IPS-20b (cell line): ENCODE data around the gene CAD.
"Not testable (repeated sequence)": the region's sequence is repeated elsewhere in the genome, so short reads cannot be mapped to it uniquely, and the experiment has no call there.

ENCODE experiments used
- H3K27ac ChIP-seq: one replicate; pipeline ENCODE4 v1.5.1; 2013; ENCODE audit warnings: low read length
- H3K27me3 ChIP-seq: 2 replicates; pipeline ENCODE4 v1.6.1; 2013; ENCODE audit warnings: mild to moderate bottlenecking, low read length, inconsistent platforms; ENCODE audit not compliant: insufficient read depth
- H3K36me3 ChIP-seq: 2 replicates; pipeline ENCODE4 v1.6.1; 2013; ENCODE audit warnings: low read depth, mild to moderate bottlenecking, inconsistent platforms, low read length, moderate library complexity; ENCODE audit not compliant: insufficient read depth
- H3K4me1 ChIP-seq: 2 replicates; pipeline ENCODE4 v1.6.1; 2013; ENCODE audit warnings: mild to moderate bottlenecking, control low read depth, inconsistent platforms, low read length, moderate library complexity; ENCODE audit not compliant: insufficient read depth
- H3K4me3 ChIP-seq: 2 replicates; pipeline ENCODE4 v1.5.1; 2013; ENCODE audit warnings: mild to moderate bottlenecking, low read length, inconsistent platforms
- H3K9ac ChIP-seq: 2 replicates; pipeline ENCODE4 v1.6.1; 2013; ENCODE audit warnings: low read depth, mild to moderate bottlenecking, inconsistent platforms, low read length, moderate library complexity
- H3K9me3 ChIP-seq: 2 replicates; pipeline ENCODE4 v1.6.1; 2013; ENCODE audit warnings: mild to moderate bottlenecking, low read depth, low read length, inconsistent platforms; ENCODE audit not compliant: insufficient read depth

Gene CAD

GRCh38 chr2:27217173-27218121 lies at the start of gene CAD:
CAD (plus strand) TSS chr2:27217369; CDS start chr2:27217552, 183 bp downstream.
- no peaks in the 10 kb centered on the region for H3K9me3 ChIP-seq
- H3K4me3 ChIP-seq: peak within 1 kb of the TSS; percentile 74
- peaks cover 3% of the 10 kb centered on the region; the same call in 1 of the 2 replicates for H3K4me1 ChIP-seq
- H3K27me3 ChIP-seq: no peaks in the 10 kb centered on the region
- peak within 1 kb of the TSS; percentile 93 for H3K27ac ChIP-seq
- H3K36me3 ChIP-seq: peaks cover 70% of the 10 kb centered on the region
- peak within 1 kb of the TSS; percentile 88 for H3K9ac ChIP-seq

GRCh38 chr2:27170581-27171337 lies 46.4 kb upstream of the CAD start:
- Histone ChIP-seq H3K4me1 (no peaks in the 10 kb centered on the region; the same call in 1 of the 2 replicates), H3K27me3 (peaks cover 18% of the 10 kb centered on the region), H3K36me3 (no peaks in the 10 kb centered on the region), H3K4me3 (no peak overlapping the region), H3K27ac (no peak overlapping the region), H3K9me3 (no peaks in the 10 kb centered on the region), H3K9ac (no peak overlapping the region)

GRCh38 chr2:27171351-27171848 lies 45.8 kb upstream of the CAD start:
- no peak overlapping the region for H3K9ac ChIP-seq
- H3K4me1 ChIP-seq: no peaks in the 10 kb centered on the region
- H3K36me3 ChIP-seq: no peaks in the 10 kb centered on the region
- peaks cover 18% of the 10 kb centered on the region for H3K27me3 ChIP-seq
- no peak overlapping the region for H3K4me3 ChIP-seq
- H3K27ac ChIP-seq: no peak overlapping the region
- H3K9me3 ChIP-seq: no peaks in the 10 kb centered on the region

- peaks cover 18% of the 10 kb centered on the region for H3K27me3 ChIP-seq
Measured at GRCh38 chr2:27174638-27175037, 42.5 kb upstream of the CAD start.

GRCh38 chr2:27175330-27175729 lies 41.8 kb upstream of the CAD start:
- peaks cover 14% of the 10 kb centered on the region for H3K27me3 ChIP-seq
- no peaks in the 10 kb centered on the region for H3K36me3 ChIP-seq
- no peaks in the 10 kb centered on the region for H3K9me3 ChIP-seq
- H3K4me1 ChIP-seq: no peaks in the 10 kb centered on the region
- no peak overlapping the region for H3K27ac ChIP-seq
- H3K9ac ChIP-seq: no peak overlapping the region
- no peak overlapping the region for H3K4me3 ChIP-seq

More at GRCh38 chr2:27174638-27175037, 42.5 kb upstream of the CAD start:
- H3K9ac ChIP-seq: no peak overlapping the region
- no peaks in the 10 kb centered on the region for H3K9me3 ChIP-seq
- no peaks in the 10 kb centered on the region for H3K36me3 ChIP-seq
- no peaks in the 10 kb centered on the region for H3K4me1 ChIP-seq
- no peak overlapping the region for H3K4me3 ChIP-seq
- no peak overlapping the region for H3K27ac ChIP-seq

- H3K9me3 ChIP-seq, H3K4me1 ChIP-seq, H3K4me3 ChIP-seq, H3K27me3 ChIP-seq, H3K36me3 ChIP-seq, H3K27ac ChIP-seq, H3K9ac ChIP-seq: not testable (repeated sequence)
Measured at GRCh38 chr2:27175781-27176180, 41.4 kb upstream of the CAD start.

GRCh38 chr2:27177441-27178351 lies 39.5 kb upstream of the CAD start:
- 0 out of 2 replicates have a peak, but pooled peaks cover 5% of the 10 kb centered on the region for H3K27me3 ChIP-seq
- no peak overlapping the region for H3K27ac ChIP-seq
- H3K9ac ChIP-seq: no peak overlapping the region
- no peaks in the 10 kb centered on the region for H3K9me3 ChIP-seq
- H3K36me3 ChIP-seq: no peaks in the 10 kb centered on the region
- H3K4me1 ChIP-seq: no peaks in the 10 kb centered on the region
- no peak overlapping the region for H3K4me3 ChIP-seq

- no peak overlapping the region for H3K9ac ChIP-seq
- 0 out of 2 replicates have a peak, but pooled peaks cover 5% of the 10 kb centered on the region for H3K27me3 ChIP-seq
- no peaks in the 10 kb centered on the region for H3K4me1 ChIP-seq
- no peaks in the 10 kb centered on the region for H3K36me3 ChIP-seq
- H3K27ac ChIP-seq: no peak overlapping the region
- no peaks in the 10 kb centered on the region for H3K9me3 ChIP-seq
- H3K4me3 ChIP-seq: no peak overlapping the region
Measured at GRCh38 chr2:27178469-27178868, 38.7 kb upstream of the CAD start.

- Histone ChIP-seq H3K4me3 (no peak overlapping the region), H3K27me3 (no peaks in the 10 kb centered on the region), H3K9ac (no peak overlapping the region), H3K9me3 (no peaks in the 10 kb centered on the region), H3K27ac (no peak overlapping the region), H3K36me3 (no peaks in the 10 kb centered on the region), H3K4me1 (no peaks in the 10 kb centered on the region)
Measured at GRCh38 chr2:27179344-27180000, 37.7 kb upstream of the CAD start.

GRCh38 chr2:27182346-27182745 lies 34.8 kb upstream of the CAD start:
- Histone ChIP-seq H3K36me3 (no peaks in the 10 kb centered on the region), H3K27ac (no peak overlapping the region), H3K4me3 (no peak overlapping the region), H3K4me1 (no peaks in the 10 kb centered on the region), H3K9me3 (no peaks in the 10 kb centered on the region), H3K9ac (no peak overlapping the region), H3K27me3 (no peaks in the 10 kb centered on the region)
